ENCODE measurements around the gene PIGX.

The PIGX gene

GRCh38 chr3:196782511-196782910, 70.3 kb downstream of the PIGX start:
- no peak for TF ChIP-seq SIN3A (IDR thresholded peaks at IDR 0.05; ENCODE audit: borderline replicate concordance, insufficient read depth, low read length)
- TF ChIP-seq POLR2AphosphoS5 (IDR thresholded peaks at IDR 0.05; ENCODE audit: low read depth, low read length): no peak
- no peak for TF ChIP-seq TAF1 (IDR thresholded peaks at IDR 0.05; ENCODE audit: borderline replicate concordance, insufficient read depth, low read length)
- no peak for TF ChIP-seq FOXP2 (optimal IDR thresholded peaks at IDR 0.05; ENCODE audit: borderline replicate concordance, extremely low read depth, extremely low read length, insufficient read depth)
- no peak for TF ChIP-seq REST (IDR thresholded peaks at IDR 0.05; ENCODE audit: insufficient read depth in 1 of 2, low read depth in 2 of 2, low read length in 2 of 2)

Measured in PFSK-1 (cell line).